HCT116 (cell line): Measurements from ENCODE around the gene MYADM. TPM values are rescaled to one million over a fixed set of nuclear protein-coding genes. Genes with fewer than 3 reads are reported as not detected.

Source experiments
- ATAC-seq: fragments of 200-7000 bp; cut with Tn5 transposase; 2 replicates; pipeline ENCODE4 v1.9.1; 2020; ENCODE audit warnings: mild to moderate bottlenecking, moderate library complexity
- BruUV-seq: library from RNA; stranded (reverse); fragments of 400-500 nt; replicated peaks from 2 replicates; lab custom pipeline; 2021; lab: Mats Ljungman, UMichigan
- CTCF ChIA-PET: fragments of 300-600 bp; sonication (Branson Sonifier 250); formaldehyde crosslinking; loops from one replicate; lab custom pipeline; 2021; ENCODE audit warnings: antibody characterized with exemption; lab: Charles Lee
- POLR2A ChIA-PET: fragments of 300-600, 350-600 bp; sonication (Branson Sonifier 250); formaldehyde crosslinking; loops from one replicate; lab custom pipeline; 2021; ENCODE audit warnings: antibody characterized with exemption; lab: Charles Lee
- RAD21 ChIA-PET, 2 experiments: fragments of 300-600 bp; sonication (Branson Sonifier 250); formaldehyde crosslinking; loops; one replicate each; lab custom pipeline; 2023; ENCODE audit warnings: low total read pairs in 2 of 2; ENCODE audit not compliant: uncharacterized antibody in 2 of 2, unreplicated experiment in 2 of 2, low non-redundant PET in 1 of 2; lab: Charles Lee
- DNase-seq: peaks from one replicate; pipeline ENCODE4 v3.0.0-alpha.2; 2010; ENCODE audit warnings: low read depth, low spot score
- H2AFZ ChIP-seq: fragments of 200-600 bp; shearing (Covaris generic), sonication (generic); 2 replicates; pipeline ENCODE4 v1.6.1; 2017; ENCODE audit warnings: low read depth, mixed run types, mixed read lengths, antibody characterized with exemption, low read length; ENCODE audit not compliant: poor library complexity, severe bottlenecking
- H3K27ac ChIP-seq: 2 replicates; pipeline ENCODE4 v1.5.1; 2012; ENCODE audit warnings: low read depth, low read length
- H3K27me3 ChIP-seq: fragments of 200-600 bp; sonication (generic); 2 replicates; pipeline ENCODE4 v1.6.1; 2016; ENCODE audit warnings: mixed run types, low read length, mixed read lengths; ENCODE audit not compliant: insufficient read depth
- H3K36me3 ChIP-seq, 2 experiments: fragments of 200-500 bp in 1 of 2; fragments of 200-600 bp in 1 of 2; sonication (Bioruptor generic) in 1 of 2; sonication (generic) in 1 of 2; 2 replicates each; pipeline versions ENCODE4 v1.5.1 to v1.6.1; 2014 to 2016; ENCODE audit warnings: low read length in 2 of 2, inconsistent platforms in 1 of 2, mixed read lengths in 1 of 2, mixed run types in 1 of 2; ENCODE audit not compliant: insufficient read depth in 2 of 2, control insufficient read depth in 1 of 2
- H3K4me1 ChIP-seq, 2 experiments: fragments of 200-600 bp in 1 of 2; sonication (generic) in 1 of 2; 2 replicates each; pipeline versions ENCODE4 v1.5.1 to v1.6.1; 2012 to 2017; ENCODE audit warnings: low read length in 2 of 2, inconsistent platforms in 1 of 2, mild to moderate bottlenecking in 1 of 2, mixed read lengths in 1 of 2, mixed run types in 1 of 2, moderate library complexity in 1 of 2; ENCODE audit not compliant: insufficient read depth in 2 of 2, control insufficient read depth in 1 of 2
- H3K4me2 ChIP-seq: fragments of 200-600 bp; sonication (generic); 2 replicates; pipeline ENCODE4 v1.6.1; 2017; ENCODE audit warnings: mixed run types, low read length, mixed read lengths
- H3K4me3 ChIP-seq, 2 experiments: fragments of 200-600 bp in 1 of 2; sonication (generic) in 1 of 2; replicated peaks in 1 of 2; 2 replicates each; pipeline ENCODE4 v1.5.1; 2011 to 2016; ENCODE audit warnings: low read length in 2 of 2, control low read depth in 1 of 2, low read depth in 1 of 2, mild to moderate bottlenecking in 1 of 2, mixed read lengths in 1 of 2, mixed run types in 1 of 2
- H3K79me2 ChIP-seq: fragments of 200-600 bp; sonication (generic); 2 replicates; pipeline ENCODE4 v1.6.1; 2017; ENCODE audit warnings: mild to moderate bottlenecking, mixed run types, low read length, moderate library complexity, mixed read lengths; ENCODE audit not compliant: insufficient read depth
- H3K9ac ChIP-seq: fragments of 200-600 bp; sonication (generic); 2 replicates; pipeline ENCODE4 v1.6.1; 2016; ENCODE audit warnings: low read length, mixed read lengths
- H3K9me2 ChIP-seq: fragments of 200-600 bp; sonication (generic), shearing (Covaris generic); 2 replicates; pipeline ENCODE4 v1.6.1; 2017; ENCODE audit warnings: mixed run types, mild to moderate bottlenecking, moderate library complexity; ENCODE audit not compliant: insufficient read depth
- H3K9me3 ChIP-seq, 2 experiments: fragments of 200-500 bp in 1 of 2; fragments of 200-600 bp in 1 of 2; sonication (Bioruptor generic) in 1 of 2; sonication (generic) in 1 of 2; 2 replicates each; pipeline ENCODE4 v1.6.1; 2014 to 2017; ENCODE audit warnings: low read length in 2 of 2, mixed read lengths in 2 of 2, inconsistent platforms in 1 of 2, low read depth in 1 of 2, mild to moderate bottlenecking in 1 of 2, mixed run types in 1 of 2, moderate library complexity in 1 of 2; ENCODE audit not compliant: control insufficient read depth in 1 of 2, insufficient read depth in 1 of 2
- H4K20me1 ChIP-seq: fragments of 200-600 bp; sonication (generic), shearing (Covaris generic); 2 replicates; pipeline ENCODE4 v1.6.1; 2017; ENCODE audit warnings: mixed run types, mild to moderate bottlenecking, moderate library complexity; ENCODE audit not compliant: insufficient read depth
- CBX3 ChIP-seq: IDR thresholded peaks from 2 replicates; pipeline ENCODE4 v1.6.1; 2012; ENCODE audit warnings: low read depth
- CEBPB ChIP-seq: IDR thresholded peaks from 2 replicates; pipeline ENCODE4 v1.6.1; 2012; ENCODE audit warnings: low read depth
- JUND ChIP-seq: IDR thresholded peaks from 2 replicates; pipeline ENCODE4 v1.6.1; 2012
- MAX ChIP-seq: IDR thresholded peaks from 2 replicates; pipeline ENCODE4 v1.6.1; 2012
- POLR2AphosphoS5 ChIP-seq: IDR thresholded peaks from 2 replicates; pipeline ENCODE4 v1.6.1; 2011; ENCODE audit warnings: mild to moderate bottlenecking, low read depth, low read length, moderate library complexity
- SIN3A ChIP-seq: IDR thresholded peaks from 2 replicates; pipeline ENCODE4 v1.6.1; 2012; ENCODE audit warnings: low read depth
- SP1 ChIP-seq: IDR thresholded peaks from 2 replicates; pipeline ENCODE4 v1.6.1; 2012; ENCODE audit warnings: low read depth
- SRF ChIP-seq: IDR thresholded peaks from 2 replicates; pipeline ENCODE4 v1.6.1; 2012; ENCODE audit warnings: low read depth
- YY1 ChIP-seq: IDR thresholded peaks from 2 replicates; pipeline ENCODE4 v1.6.1; 2011; ENCODE audit warnings: low read length, low read depth, moderate library complexity, mild to moderate bottlenecking; ENCODE audit not compliant: insufficient replicate concordance; ENCODE audit errors: extremely low read depth
- ZBTB33 ChIP-seq: IDR thresholded peaks from 2 replicates; pipeline ENCODE4 v1.6.1; 2011; ENCODE audit warnings: mild to moderate bottlenecking, low read length, moderate library complexity; ENCODE audit not compliant: insufficient replicate concordance; ENCODE audit errors: extremely low read depth
- ZFX ChIP-seq: fragments of 450-650 bp; IDR thresholded peaks from 2 replicates; pipeline ENCODE4 v1.6.1; 2017
- ZNF274 ChIP-seq: fragments of 200-500 bp; sonication (Bioruptor generic); IDR thresholded peaks from 2 replicates; pipeline ENCODE4 v1.6.1; 2014; ENCODE audit warnings: mild to moderate bottlenecking, low read depth, low read length, inconsistent platforms
- intact Hi-C: fragments of 100-400 bp; cut with micrococcal nuclease; formaldehyde crosslinking; loops from 2 replicates; pipeline ENCODE4 v1.10.0; 2022
- total RNA-seq: library from RNA; stranded (reverse); gene quantifications from one replicate; pipeline ENCODE4 v1.2.1, GENCODE V29; 2021; ENCODE audit not compliant: unreplicated experiment

MYADM gene
- total RNA-seq, 1 experiment from 2014 or later, result 79.6 TPM

GRCh38 chr19:53894707-53895106 is 27.0 kb downstream of the MYADM start:
- TF ChIP-seq SIN3A, result no peak
- TF ChIP-seq SRF, result no peak
- no peak for TF ChIP-seq MAX
- no peak for TF ChIP-seq YY1
- TF ChIP-seq SP1, result no peak
- TF ChIP-seq CBX3, result no peak
- TF ChIP-seq CEBPB, result no peak
- TF ChIP-seq JUND, result no peak
- no peak for TF ChIP-seq ZBTB33
- TF ChIP-seq ZNF274, result no peak
- TF ChIP-seq ZFX, result no peak
- no peak for TF ChIP-seq POLR2AphosphoS5
- H3K27ac ChIP-seq, result no peak overlapping the region
- H4K20me1 ChIP-seq, result no peaks in the 10 kb centered on the region
- H2AFZ ChIP-seq, result no peak overlapping the region
- no peak overlapping the region for H3K4me2 ChIP-seq
- DNase-seq, result no peak
- no TSS peak for BruUV-seq
- ATAC-seq, result no peak
- H3K36me3 ChIP-seq, result no peaks in the 10 kb centered on the region
- intact Hi-C loops, result loop anchor here (5.0 kb wide), 1 partner anchor 88 kb away; no protein-coding TSS in a partner anchor
- ChIA-PET RAD21 (no interaction called here), CTCF (no interaction called here), POLR2A (no interaction called here)
- peaks cover 12 to 29% of the 10 kb centered on the region in 2 experiments; a peak in 3 of 4 replicates for H3K4me1 ChIP-seq
- no peak overlapping the region for H3K4me3 ChIP-seq
- 0 out of 2 replicates have a peak overlapping the region, but pooled peaks have one; percentile 6 for H3K9ac ChIP-seq
- H3K27me3 ChIP-seq, result no peaks in the 10 kb centered on the region
- H3K9me3 ChIP-seq, result no peaks in the 10 kb centered on the region
- H3K79me2 ChIP-seq, result no peaks in the 10 kb centered on the region
- no peaks in the 10 kb centered on the region for H3K9me2 ChIP-seq
